ENCODE data around the gene CD36.

Gene CD36

GRCh38 chr7:80707318-80707717 lies 68.9 kb downstream of the CD36 start:
- DNase-seq = no peak

DNA sequence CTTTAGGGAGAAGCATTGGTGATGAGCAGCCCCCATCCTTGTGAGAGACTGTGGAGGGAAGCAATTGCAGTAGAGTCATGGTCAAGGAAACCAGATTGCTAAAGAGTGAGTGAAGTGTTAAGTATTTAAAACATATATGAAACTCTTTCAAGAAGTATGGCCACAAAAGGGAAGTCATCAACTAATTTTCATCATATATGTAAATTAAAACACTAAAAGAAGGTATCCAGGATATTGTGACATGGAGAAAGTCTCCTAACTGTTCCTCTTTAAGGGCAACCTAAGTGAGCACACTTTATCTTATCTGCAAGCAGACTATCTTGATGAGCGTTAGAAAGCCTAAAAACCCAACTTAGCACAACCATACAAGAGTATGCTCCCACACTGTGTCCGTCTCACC lies 69.7 kb downstream of the CD36 start:
- DNase-seq = peak; percentile 41

GRCh38 chr7:80711531-80711930 lies 73.1 kb downstream of the CD36 start:
- peak; percentile 58 for DNase-seq

GRCh38 chr7:80719261-80719660 lies 80.8 kb downstream of the CD36 start:
- no peak for DNase-seq

GRCh38 chr7:80720146-80720545 lies 81.7 kb downstream of the CD36 start:
- no peak for DNase-seq

DNA sequence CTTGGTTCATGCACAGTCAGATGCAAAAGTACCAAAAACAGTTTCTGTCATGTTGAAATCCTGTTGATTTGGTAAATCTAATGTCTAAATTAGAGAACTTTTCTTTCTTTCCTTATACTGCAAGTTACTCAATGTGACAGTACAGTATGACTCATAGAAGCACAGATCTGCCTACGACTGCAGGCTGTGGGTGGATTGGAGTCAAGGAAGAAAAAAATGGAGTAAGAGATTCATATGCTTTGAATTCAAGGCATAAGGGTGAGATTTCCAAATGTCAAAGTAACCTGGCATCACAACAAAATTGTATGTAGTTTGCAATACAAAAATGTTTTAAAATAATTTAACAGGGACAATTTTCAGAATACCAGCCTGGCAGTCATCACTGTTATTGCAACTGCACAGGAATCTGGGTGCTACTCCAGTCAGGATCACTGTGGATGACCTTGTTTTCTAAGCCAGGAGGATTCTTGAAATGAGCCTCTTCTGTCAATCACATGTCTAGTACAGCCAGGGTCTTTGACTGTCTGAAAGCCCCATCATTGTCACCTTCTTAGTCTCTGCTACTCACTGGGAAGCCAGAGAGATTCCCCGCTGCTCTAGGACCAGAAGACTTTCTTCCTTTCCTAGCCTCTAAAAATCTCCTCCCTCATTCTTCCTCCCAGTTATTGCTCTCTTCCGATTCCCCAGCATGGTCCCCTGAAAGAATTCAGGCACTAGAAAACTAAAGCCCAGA lies 83.6 kb downstream of the CD36 start:
- DNase-seq = peak; percentile 88

GRCh38 chr7:80722616-80723195 lies 84.3 kb downstream of the CD36 start:
- peak; percentile 95 for DNase-seq

- no peak for DNase-seq
Observed at GRCh38 chr7:80724249-80724871, 85.9 kb downstream of the CD36 start.

DNA sequence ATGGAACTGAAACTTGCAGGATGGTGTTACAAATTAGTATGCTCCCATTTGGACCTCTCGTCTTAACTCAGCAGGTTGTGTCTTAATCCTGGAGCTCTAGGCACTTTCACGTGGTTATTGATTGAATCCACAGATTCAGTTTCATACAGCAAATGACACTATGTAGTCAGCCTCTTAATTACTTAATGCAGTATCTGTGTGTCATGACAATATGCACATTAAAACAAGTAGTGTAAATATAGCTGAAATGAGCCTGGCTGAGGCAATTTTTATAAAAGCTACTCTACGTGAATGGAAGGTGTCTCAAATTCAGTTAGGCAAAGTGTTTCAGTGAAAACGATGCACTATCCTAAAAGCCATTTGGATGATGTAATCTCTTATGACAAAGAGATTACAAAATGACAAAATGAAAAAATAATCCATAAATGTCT lies 86.8 kb downstream of the CD36 start:
- peak; percentile 77 for DNase-seq

Data from suppressor macrophage treated with lipopolysaccharide for 4 hours (primary cell).